NK-92 (cell line): ENCODE data around the gene CD55.

Experiments used
- DNase-seq: peaks from one replicate; lab custom pipeline; 2025; ENCODE audit not compliant: unreplicated experiment; lab: John Stamatoyannopoulos, UW

The CD55 gene

DNA sequence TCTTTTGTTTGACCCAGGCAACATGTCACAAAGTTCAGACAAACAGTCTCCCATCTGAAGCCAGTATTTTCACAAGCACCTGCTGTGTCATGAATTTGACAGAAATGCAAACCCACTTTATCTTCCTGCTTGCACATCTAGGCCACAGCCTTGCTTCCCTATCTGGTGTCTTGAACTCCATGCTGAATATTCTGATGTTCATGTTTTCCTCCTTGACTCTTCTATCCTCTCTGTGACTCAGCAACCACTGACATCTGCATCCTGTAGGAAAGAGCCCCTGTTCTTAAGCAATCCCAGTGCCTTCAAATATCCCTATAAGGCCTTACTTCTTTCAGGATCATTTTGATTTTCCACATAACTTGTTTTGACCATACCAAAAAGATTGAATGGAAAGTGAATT, 6.5 kb downstream of the CD55 start:
- DNase-seq = no peak

DNA sequence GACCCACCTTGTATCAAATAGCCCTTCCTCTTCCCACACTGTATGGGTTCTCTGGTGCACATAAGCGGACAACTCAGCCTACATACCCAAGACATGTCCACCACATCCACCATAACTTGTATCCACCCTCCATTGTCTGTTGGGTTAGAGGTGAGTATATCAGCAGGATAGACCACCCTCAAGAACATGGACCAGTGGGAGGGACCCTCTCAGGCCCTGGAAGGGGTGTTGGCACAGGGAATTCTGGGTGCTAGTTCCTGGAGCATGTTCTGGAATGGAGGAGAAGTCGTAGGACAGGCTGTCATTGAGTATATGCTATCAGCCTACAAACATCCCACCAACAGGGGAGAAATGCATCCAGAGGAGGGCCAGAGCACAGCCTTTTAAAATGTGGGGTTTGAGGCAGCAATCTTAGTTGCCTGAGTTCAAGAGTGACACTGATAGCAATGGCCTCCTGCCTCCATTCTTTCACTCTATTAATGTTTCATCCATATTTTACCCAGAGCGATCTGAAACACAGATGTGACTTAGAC, 7.5 kb downstream of the CD55 start:
- DNase-seq = no peak

DNA sequence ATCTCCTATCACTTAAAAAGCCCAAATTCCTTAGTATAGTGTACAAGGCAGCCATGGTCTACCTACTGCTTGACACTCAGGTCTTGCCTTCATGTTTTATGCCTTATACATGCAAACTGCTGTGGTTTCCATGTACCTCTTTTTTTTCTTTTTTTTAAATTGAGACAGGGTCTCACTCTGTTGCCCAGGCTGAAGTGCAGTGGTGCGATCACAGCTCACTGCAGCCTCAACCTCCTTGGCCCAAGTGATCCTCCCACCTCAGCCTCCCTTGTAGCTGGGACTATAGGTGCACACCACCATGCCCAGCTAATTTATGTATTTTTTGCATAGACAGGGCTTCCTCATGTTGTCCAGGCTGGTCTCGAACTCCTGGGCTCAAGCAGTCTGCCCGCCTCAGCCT, 8.0 kb downstream of the CD55 start:
- no peak for DNase-seq

DNA sequence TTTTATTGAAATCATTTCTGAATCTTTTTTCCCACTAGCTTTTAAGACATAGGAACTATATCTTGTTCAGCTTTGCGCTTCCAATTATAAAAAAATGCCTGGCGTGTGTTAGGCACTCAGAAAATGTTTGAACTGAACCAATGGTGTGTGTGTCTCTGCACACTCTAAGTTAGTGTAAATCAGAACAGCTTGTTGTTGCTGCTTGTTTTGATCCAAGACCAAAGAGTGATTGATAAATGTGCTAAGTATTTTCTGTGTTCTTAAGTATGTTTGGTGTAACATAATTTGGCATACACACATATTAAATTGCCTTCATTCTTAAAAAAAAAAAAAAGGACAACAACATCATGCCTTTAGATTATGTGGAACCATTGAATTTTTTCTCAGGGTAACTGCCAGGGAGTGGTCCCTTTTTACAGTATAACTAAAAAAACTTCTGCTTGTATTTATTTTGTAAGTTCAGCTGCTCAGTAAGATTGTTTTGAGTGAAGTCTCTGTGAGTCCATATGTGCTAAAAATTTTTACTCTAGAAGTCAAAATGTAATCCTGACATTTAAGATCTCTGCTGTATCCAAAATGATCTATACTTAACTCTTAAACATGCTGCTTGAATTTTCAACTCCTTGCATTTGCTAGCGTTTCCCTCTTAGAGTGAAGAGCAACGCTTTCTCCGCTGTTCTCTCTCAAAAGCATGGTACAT, 8.7 kb downstream of the CD55 start:
- DNase-seq = no peak

- no peak for DNase-seq
Observed at GRCh38 chr1:207331354-207332313, 10.2 kb downstream of the CD55 start.

GRCh38 chr1:207333009-207333600, 11.6 kb downstream of the CD55 start:
- DNase-seq = no peak

- no peak for DNase-seq
Observed at GRCh38 chr1:207333620-207334019, 12.1 kb downstream of the CD55 start.

DNA sequence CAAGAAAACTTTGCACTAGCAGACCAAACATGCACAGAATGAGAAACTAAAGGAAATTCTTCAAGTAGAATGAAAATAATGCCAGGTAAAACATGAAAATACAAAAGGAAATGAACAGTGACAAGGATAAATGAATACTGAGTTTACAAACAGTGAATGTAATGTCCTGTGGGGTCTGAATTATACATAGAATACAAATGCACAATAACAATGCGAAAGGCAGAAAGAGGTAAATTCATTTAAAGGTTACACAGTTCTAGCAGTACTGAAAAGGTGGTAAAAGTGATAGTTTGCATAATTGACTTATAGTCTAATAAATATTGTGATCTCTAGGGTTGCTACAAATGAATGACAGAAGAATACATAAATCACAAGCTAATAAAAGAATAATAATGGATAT, 12.9 kb downstream of the CD55 start:
- DNase-seq = no peak

DNA sequence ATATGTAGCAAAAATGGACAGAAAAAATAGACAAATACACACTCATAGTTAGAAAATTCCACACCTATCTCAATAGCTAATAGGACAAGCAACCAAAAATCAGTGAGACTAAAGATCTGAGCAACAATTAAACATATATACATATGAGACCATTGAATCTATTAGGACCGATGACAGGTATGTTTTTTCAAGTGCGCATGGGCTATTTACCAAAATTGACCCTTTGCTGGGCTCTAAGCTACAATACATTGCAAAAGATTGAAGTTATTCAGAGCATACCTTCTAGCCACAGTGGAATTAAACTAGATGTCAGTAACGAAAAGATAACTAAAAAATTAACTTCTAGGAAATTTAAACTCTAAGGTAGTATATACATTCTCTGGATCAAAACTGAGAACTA, 13.7 kb downstream of the CD55 start:
- no peak for DNase-seq

- DNase-seq = no peak
Observed at GRCh38 chr1:207335695-207336363, 14.4 kb downstream of the CD55 start.

- no peak for DNase-seq
Observed at GRCh38 chr1:207336559-207337467, 15.3 kb downstream of the CD55 start.

- DNase-seq = no peak
Observed at GRCh38 chr1:207342332-207342731, 20.9 kb downstream of the CD55 start.

- no peak for DNase-seq
Observed at GRCh38 chr1:207343675-207344074, 22.2 kb downstream of the CD55 start.

GRCh38 chr1:207344221-207344620, 22.7 kb downstream of the CD55 start:
- DNase-seq = no peak

GRCh38 chr1:207345644-207346477, 24.4 kb downstream of the CD55 start:
- no peak for DNase-seq

- DNase-seq = no peak
Observed at GRCh38 chr1:207346513-207346912, 25.0 kb downstream of the CD55 start.

- no peak for DNase-seq
Observed at GRCh38 chr1:207349979-207350378, 28.5 kb downstream of the CD55 start.

DNA sequence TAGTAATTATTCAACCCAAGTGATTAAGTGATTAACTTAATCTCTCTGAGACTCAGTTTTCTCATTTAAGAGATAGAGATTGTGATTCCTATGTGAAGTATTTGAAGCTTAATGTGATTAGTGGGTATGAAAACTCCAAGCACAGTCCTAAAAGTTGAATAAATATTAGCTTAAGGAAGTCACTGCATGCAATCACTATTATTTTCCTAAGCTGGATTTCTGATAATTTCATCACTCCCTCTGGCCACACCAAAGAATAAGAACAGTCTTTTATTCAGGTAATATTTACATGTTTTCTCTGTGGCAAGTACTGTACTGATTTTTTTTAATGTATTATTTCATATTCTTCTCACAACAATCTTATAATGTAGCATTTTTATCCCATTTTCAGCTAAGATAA, 31.1 kb downstream of the CD55 start:
- no peak for DNase-seq

DNA sequence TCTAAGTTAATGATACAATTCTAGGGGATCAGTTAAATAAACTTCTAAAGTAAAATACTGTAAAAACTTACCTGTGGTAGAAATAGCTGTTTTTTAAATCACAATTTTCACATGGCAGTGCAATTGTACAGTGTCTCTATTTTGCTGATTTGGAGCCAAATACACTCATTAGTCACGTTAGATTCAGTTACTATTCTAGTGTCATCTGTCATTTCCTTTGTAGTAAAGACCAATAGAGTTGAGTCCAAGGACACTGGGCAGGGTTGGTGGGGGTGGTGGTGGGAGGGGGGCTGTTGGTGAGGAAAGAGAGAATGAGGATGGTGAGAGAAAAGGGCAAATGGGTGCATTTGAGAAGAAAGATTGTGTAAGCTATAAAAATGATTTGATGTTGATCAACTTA, 33.6 kb downstream of the CD55 start:
- no peak for DNase-seq
